Activated naive CD4-positive, alpha-beta T cell treated with anti-CD3 and anti-CD28 coated beads, Interleukin-2, amount 50 U/mL, for 24 hours (primary cell): ENCODE results near the gene LYPD1.
"Not testable (repeated sequence)": the region's sequence is repeated elsewhere in the genome, so short reads cannot be mapped to it uniquely, and the experiment has no call there.

ENCODE experiments used
- H3K27ac Mint-ChIP-seq: one replicate; pipeline ENCODE4 v1.8.0; 2021; ENCODE audit warnings: mild to moderate bottlenecking, mixed read lengths
- H3K27me3 Mint-ChIP-seq: one replicate; pipeline ENCODE4 v1.8.0; 2021; ENCODE audit warnings: mixed read lengths
- H3K36me3 Mint-ChIP-seq: one replicate; pipeline ENCODE4 v1.8.0; 2021; ENCODE audit warnings: mixed read lengths
- H3K4me1 Mint-ChIP-seq: one replicate; pipeline ENCODE4 v1.8.0; 2021; ENCODE audit warnings: mixed read lengths
- H3K4me3 Mint-ChIP-seq: one replicate; pipeline ENCODE4 v1.8.0; 2021; ENCODE audit warnings: mild to moderate bottlenecking, mixed read lengths
- H3K9me3 Mint-ChIP-seq: one replicate; pipeline ENCODE4 v1.8.0; 2021; ENCODE audit warnings: mixed read lengths

The LYPD1 gene, protein sequence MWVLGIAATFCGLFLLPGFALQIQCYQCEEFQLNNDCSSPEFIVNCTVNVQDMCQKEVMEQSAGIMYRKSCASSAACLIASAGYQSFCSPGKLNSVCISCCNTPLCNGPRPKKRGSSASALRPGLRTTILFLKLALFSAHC

DNA sequence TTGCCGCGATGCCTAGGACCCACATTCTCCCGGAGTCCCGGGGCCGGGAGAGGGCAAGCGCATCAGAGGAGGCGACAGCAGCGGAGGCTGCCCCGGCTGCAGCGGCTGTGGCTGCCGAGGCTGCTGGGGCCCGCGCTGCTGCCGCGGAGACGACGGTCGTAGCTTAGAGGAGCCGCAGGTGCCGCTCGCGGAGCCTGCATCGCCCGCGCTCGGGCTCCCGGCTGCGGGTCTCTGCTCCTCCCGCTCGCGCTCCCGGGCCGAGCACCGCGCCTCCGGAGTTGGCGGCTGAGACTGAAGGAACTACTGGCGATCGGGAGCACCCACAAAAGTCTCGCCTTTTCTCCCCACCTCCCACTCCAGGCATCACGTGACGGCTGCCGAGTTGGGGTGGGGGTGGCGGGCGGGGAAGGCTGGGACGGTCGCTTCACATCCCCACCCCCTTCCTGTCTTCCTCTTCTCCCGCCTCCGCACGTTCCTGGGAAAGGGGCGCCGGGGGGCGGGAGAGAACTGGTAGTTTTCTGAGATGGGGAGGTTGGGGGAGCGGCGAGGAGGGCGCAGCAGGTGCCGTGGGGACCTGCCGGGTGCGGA is at the start of gene LYPD1:
Gene LYPD1, minus strand, starts transcription at position 298 of the 588 bp plus-strand sequence. Its CDS starts 273 bp downstream, at position 25.
- H3K27ac Mint-ChIP-seq = no peak within 1 kb of the TSS

DNA sequence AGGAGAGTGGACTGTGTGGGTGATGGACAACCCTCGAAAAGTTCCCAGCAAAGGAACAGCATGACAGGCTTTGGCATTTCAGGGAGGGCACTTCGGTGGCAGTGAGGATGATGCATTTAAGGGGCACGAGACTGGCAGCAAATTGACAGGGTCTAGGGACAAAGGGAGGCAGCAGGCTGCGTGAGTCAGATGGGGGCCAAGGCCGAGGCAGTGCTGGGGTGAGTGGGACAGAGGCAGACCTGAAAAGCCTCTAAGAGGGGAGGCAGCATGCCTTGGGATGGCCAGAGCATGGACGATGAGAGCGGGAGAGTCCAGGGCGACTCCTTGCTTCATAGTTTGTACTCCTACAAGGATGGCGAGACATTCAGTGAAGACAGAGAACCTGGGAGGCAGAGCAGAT is 49.5 kb upstream of the LYPD1 start:
- Mint-ChIP-seq H3K27me3 (no peaks in the 10 kb centered on the region), H3K9me3 (no peaks in the 10 kb centered on the region), H3K36me3 (no peaks in the 10 kb centered on the region), H3K27ac (no peak overlapping the region), H3K4me3 (no peak overlapping the region), H3K4me1 (no peaks in the 10 kb centered on the region)

More for the DNA sequence above, at the start of gene LYPD1:
- Mint-ChIP-seq H3K4me1 (no peaks in the 10 kb centered on the region), H3K27me3 (peaks cover 26% of the 10 kb centered on the region), H3K4me3 (no peak within 1 kb of the TSS), H3K36me3 (no peaks in the 10 kb centered on the region), H3K9me3 (no peaks in the 10 kb centered on the region)

DNA sequence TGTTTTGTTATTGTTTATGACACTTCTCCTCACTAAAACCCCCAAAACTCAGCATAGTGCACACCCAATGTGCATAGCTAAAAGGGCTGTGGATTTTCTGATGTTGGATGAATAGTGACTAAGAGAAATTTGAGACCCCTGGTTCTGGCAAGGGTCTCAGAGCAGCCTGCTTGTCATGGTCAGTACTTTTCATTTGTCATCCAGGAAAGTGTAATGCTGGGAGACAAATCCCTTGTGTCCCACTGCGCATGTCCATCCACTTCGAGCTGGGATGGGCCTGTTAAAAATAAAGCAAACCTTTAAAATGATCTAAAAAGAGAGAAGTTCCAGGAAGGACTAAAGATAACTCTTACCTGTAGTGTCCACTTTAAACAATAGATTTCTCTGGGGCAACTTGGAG is 46.9 kb upstream of the LYPD1 start:
- Mint-ChIP-seq H3K4me1 (no peaks in the 10 kb centered on the region), H3K36me3 (no peaks in the 10 kb centered on the region), H3K9me3 (no peaks in the 10 kb centered on the region), H3K27ac (no peak overlapping the region), H3K27me3 (no peaks in the 10 kb centered on the region), H3K4me3 (no peak overlapping the region)

DNA sequence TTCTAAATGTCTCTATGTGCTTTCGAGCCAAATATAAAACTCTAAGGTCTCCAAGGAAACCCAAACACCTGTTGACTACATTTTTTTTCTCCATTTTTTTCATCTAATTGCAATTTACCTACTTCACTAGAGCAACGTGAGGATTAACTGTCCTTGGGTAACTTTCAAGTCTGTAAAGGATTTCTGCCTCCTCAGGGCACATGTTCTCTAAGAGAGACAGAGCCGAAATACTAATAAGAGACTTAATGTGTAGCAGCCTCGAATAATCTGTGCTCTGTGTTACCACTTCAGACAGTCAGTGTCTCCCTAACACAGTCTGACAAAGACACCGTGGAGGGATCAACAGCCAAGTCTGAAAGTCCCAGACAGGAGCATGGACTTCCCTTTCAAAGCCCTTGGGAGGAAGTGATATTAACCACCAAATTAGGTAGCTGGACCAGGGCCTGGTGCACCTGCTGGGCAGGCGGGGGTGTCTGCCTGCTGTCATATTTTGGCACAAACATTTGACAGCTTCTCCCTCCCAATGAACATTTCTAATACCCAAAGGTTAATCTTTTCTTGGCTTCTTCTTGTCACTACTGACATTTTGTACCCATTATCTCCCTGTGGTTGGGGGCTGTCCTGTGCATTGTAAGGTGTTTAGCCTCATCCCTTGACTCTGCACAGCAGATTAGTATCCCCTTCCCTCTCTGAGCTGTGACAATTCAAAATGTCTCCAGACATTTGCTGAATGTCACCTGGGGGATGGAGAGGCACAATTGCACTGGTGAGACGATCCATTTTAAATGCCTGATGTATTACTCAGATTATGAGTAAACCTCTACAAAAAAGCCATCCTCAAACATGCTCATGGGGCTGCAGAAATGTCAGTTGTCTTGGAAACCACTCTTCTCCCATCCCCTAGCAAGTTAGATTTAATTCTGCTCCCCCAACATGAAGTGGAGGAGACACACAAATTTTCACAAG is 45.7 kb upstream of the LYPD1 start:
- no peaks in the 10 kb centered on the region for H3K36me3 Mint-ChIP-seq
- H3K27me3 Mint-ChIP-seq = no peaks in the 10 kb centered on the region
- H3K4me1 Mint-ChIP-seq = no peaks in the 10 kb centered on the region
- H3K9me3 Mint-ChIP-seq = no peaks in the 10 kb centered on the region
- H3K4me3 Mint-ChIP-seq = no peak overlapping the region
- no peak overlapping the region for H3K27ac Mint-ChIP-seq

DNA sequence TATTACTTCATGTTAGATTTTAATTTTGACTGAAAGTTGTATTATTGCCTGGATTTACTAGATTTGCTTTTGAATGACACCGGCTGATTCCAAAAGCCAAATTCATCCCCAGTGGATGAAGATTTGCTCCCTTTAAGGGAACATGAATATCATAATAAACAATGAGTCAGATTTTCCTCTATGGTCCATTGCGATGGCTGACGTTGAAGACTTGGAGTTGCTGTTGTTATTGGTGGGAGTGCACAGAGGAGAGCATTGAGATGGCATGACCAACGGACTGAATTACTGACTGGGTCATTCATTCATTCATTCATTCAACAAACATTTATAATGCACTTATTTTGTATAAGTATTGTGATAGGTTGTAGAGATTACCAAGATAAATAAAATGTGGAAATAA is 33.4 kb upstream of the LYPD1 start:
- Mint-ChIP-seq H3K36me3 (no peaks in the 10 kb centered on the region), H3K27ac (no peak overlapping the region), H3K9me3 (no peaks in the 10 kb centered on the region), H3K27me3 (no peaks in the 10 kb centered on the region), H3K4me1 (no peaks in the 10 kb centered on the region), H3K4me3 (no peak overlapping the region)

DNA sequence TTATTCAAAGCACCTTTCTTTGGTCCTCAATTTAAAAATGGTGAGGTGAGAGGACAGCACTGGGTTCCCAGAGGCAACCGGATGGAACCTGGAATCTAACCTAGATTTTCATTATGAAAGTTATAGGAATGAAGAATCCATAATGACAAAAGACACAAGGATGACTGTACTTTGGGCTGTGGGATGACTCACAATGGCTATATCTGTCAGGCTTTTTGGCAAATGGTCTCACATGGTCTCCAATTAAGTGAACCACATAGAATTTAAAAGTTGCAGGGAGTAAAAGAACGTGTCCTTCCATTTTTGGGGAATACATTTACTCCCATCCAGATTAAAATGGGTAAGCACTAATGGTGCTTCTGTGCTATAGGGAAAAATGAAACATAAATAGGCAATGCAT is 31.8 kb upstream of the LYPD1 start:
- H3K36me3 Mint-ChIP-seq = no peaks in the 10 kb centered on the region
- no peaks in the 10 kb centered on the region for H3K27me3 Mint-ChIP-seq
- no peak overlapping the region for H3K27ac Mint-ChIP-seq
- H3K9me3 Mint-ChIP-seq = no peaks in the 10 kb centered on the region
- H3K4me3 Mint-ChIP-seq = no peak overlapping the region
- H3K4me1 Mint-ChIP-seq = no peaks in the 10 kb centered on the region

DNA sequence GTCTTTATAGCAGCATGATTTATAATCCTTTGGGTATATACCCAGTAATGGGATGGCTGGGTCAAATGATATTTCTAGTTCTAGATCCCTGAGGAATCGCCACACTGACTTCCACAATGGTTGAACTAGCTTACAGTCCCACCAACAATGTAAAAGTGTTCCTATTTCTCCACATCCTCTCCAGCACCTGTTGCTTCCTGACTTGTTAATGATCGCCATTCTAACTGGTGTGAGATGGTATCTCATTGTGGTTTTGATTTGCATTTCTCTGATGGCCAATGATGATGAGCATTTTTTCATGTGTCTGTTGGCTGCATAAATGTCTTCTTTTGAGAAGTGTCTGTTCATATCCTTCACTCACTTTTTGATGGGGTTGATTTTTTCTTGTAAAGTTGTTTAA is 29.8 kb upstream of the LYPD1 start:
- H3K36me3 Mint-ChIP-seq, H3K27ac Mint-ChIP-seq, H3K4me3 Mint-ChIP-seq: not testable (repeated sequence)

DNA sequence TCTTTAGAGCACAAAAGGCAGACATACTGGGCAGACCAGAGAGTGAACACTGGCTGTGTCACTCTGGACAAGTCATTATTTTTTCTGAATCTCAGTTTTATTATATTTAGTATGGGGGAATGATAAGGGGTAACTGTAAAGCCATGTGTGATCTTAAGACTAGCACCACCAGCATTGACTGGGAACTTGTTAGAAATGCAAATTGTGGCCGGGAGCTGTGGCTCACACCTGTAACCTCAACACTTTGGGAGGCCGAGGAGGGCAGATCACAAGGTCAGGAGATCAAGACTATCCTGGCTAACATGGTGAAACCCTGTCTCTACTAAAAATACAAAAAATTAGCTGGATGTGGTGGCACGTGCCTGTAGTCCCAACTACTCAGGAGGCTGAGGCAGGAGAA is 28.3 kb upstream of the LYPD1 start:
- not testable (repeated sequence) for H3K27ac Mint-ChIP-seq

More for the DNA sequence above, 29.8 kb upstream of the LYPD1 start:
- not testable (repeated sequence) for H3K27me3 Mint-ChIP-seq, H3K9me3 Mint-ChIP-seq, H3K4me1 Mint-ChIP-seq

DNA sequence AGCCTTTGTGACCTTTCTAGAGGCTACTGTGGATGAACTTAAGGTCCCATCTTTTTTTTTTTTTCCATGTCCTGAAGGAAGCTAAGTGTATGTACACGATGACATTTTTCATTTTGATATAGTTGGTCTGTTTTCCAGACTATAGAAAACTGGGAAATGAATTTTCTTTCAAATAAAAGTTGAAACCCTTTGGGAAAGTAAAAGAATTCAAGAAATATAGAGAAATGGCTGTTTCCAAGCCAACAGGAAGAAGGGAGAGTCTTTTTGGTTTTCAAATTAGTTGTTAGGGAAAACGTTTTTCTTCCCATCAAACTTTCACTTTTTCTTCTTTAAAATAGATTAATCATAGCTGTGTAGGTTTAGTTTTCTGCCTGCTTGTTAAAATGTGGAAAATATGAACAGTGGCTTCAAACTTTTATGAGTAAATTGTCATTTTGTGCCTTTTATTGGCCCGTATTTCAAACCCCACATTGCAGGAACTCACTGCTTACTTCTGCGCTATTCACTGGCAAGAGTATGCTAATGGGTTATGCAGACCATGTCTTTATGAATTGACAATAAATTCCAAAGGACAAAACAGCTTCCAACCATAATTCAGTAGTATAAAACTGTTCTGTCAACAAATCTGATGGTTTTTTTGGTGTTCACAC is 27.7 kb upstream of the LYPD1 start:
- Mint-ChIP-seq H3K9me3 (no peaks in the 10 kb centered on the region), H3K4me3 (no peak overlapping the region), H3K27ac (no peak overlapping the region), H3K27me3 (no peaks in the 10 kb centered on the region), H3K4me1 (no peaks in the 10 kb centered on the region), H3K36me3 (no peaks in the 10 kb centered on the region)

More for the DNA sequence above, 28.3 kb upstream of the LYPD1 start:
- H3K4me1 Mint-ChIP-seq, H3K9me3 Mint-ChIP-seq, H3K4me3 Mint-ChIP-seq, H3K27me3 Mint-ChIP-seq, H3K36me3 Mint-ChIP-seq: not testable (repeated sequence)

DNA sequence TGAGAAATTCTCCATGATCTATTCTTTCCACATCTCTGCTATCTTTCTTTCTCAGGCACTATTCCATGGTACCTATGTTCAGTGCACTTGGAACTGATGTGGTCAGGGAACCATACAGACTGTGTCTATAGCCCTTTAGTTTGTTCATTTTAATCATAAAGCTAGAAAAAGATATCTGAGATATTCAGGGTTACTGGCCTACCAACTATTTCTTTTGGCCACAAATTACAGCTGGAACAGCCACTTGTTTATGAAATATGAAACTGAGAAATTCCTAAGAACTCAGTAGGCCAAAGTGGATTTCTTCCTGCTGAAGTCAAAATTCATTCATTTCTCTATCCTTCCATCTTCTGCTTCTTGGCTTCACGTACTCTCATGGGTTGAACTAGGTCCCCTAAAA is 22.8 kb upstream of the LYPD1 start:
- Mint-ChIP-seq H3K36me3 (no peaks in the 10 kb centered on the region), H3K9me3 (peaks cover 3% of the 10 kb centered on the region), H3K4me3 (no peak overlapping the region), H3K4me1 (no peaks in the 10 kb centered on the region), H3K27me3 (no peaks in the 10 kb centered on the region), H3K27ac (no peak overlapping the region)

DNA sequence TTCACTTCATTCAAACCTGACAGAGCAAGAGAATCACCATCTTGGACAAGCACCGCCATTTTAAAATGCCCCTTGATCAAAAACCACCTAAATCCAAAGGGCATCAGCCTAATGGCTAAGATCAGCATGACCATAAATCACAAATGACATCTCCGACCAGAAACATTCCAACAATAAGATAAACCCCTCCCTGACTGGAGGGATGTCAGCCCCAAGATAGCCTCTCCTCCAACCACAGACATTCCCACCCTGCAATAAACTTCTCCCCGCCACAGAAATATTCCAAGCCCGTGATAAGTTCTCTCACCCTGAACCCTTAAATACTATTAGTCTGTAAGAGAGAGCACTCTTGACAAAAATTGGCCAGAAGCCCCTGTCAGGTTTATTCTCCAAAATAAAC is 21.6 kb upstream of the LYPD1 start:
- no peak overlapping the region for H3K4me3 Mint-ChIP-seq
- H3K4me1 Mint-ChIP-seq = no peaks in the 10 kb centered on the region
- peaks cover 3% of the 10 kb centered on the region for H3K9me3 Mint-ChIP-seq
- H3K27ac Mint-ChIP-seq = no peak overlapping the region
- no peaks in the 10 kb centered on the region for H3K27me3 Mint-ChIP-seq
- no peaks in the 10 kb centered on the region for H3K36me3 Mint-ChIP-seq

DNA sequence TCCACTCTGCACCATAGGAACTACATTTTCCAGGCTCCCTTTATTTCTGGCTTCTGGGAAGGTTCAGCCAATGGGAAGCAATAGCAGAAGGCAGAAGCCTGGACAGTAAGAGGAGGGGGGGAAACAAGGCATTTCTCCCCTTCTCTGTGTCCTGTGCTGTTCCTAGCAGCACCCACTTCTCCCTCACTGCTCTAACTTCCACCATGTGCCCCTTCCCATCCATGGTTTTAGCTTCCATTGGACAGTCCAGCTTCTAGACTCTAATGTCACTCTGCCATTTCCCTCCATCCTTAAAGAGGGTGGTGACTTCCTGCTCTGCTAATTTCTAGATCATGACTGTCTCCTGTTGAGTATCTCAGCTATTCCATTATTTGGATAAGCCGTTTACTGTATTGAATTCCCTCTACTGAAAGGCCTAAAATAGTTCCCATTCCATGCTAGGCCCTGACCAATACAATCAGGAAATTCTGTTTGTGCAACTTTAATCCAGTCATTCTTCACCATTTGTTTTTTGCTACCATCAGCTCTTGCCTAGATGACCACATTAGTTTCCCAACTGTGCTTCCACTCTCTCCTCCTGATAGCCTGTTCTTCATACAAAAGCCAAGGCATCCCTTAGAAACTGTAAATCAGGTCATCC is 20.8 kb upstream of the LYPD1 start:
- Mint-ChIP-seq H3K27me3 (peaks cover 4% of the 10 kb centered on the region), H3K27ac (no peak overlapping the region), H3K9me3 (peaks cover 7% of the 10 kb centered on the region)

DNA sequence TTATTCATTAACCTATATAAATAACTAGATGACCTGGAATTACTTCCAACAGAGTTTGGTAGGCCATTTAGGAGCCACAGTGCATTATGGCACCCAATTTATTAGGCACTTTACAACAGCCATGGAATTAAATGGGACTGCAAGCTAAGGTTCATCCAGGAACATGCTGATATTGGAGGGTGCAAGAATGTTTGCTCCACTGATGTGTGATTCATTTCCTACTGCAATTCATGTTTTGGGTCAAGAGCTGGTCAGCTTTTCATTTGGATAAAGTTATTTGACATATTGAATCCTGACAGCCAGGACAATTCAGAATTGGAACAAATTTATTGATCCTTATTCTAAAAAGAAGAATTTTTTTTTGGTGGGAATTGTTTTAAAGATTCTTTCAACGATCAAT is 11.8 kb upstream of the LYPD1 start:
- Mint-ChIP-seq H3K36me3 (no peaks in the 10 kb centered on the region), H3K27me3 (peaks cover 5% of the 10 kb centered on the region), H3K9me3 (peaks cover 4% of the 10 kb centered on the region), H3K27ac (no peak overlapping the region), H3K4me3 (no peak overlapping the region), H3K4me1 (no peaks in the 10 kb centered on the region)

More for the DNA sequence above, 20.8 kb upstream of the LYPD1 start:
- H3K4me1 Mint-ChIP-seq = no peaks in the 10 kb centered on the region
- H3K36me3 Mint-ChIP-seq = no peaks in the 10 kb centered on the region
- H3K4me3 Mint-ChIP-seq = no peak overlapping the region

DNA sequence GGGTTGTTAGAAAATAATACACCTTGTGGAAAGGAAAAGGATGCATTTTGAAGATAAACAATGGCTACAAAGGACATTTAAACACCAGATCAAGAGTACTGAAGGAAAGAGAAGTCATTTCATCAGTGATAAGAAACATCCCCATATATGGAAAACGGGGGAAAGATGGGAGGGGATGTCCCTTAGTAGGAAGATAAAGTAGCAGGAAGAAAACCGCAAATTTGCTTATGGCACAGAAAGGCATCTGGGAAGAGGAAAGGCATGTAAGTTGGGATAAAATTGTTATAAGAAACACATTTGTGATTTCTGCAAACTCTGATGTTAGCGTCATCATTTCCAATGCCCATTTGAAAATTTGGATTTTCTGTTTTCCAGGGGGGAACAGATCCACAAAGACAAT is 10.5 kb upstream of the LYPD1 start:
- Mint-ChIP-seq H3K27ac (no peak overlapping the region), H3K4me1 (no peaks in the 10 kb centered on the region), H3K4me3 (no peak overlapping the region), H3K36me3 (no peaks in the 10 kb centered on the region), H3K9me3 (no peaks in the 10 kb centered on the region), H3K27me3 (peaks cover 1% of the 10 kb centered on the region)

DNA sequence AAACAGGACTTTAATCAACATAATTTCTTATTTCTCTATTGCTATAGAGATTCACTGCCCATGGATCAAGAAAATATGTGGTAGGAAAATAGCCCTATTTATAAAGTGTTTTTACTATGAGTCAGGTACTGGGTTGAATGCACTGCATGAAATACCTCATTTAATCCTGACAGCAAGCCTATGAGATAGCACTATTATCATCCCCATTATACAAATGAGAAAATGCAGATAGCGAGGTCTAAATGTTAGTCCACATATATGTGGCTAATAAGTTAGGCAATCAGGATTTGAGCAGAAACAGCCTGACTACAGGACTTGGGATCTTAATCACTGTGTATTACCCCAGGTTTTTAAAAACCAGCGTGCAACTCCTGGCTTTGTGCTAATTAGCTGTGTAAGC is 8.5 kb upstream of the LYPD1 start:
- H3K27me3 Mint-ChIP-seq = peaks cover 10% of the 10 kb centered on the region
- no peaks in the 10 kb centered on the region for H3K4me1 Mint-ChIP-seq
- no peak overlapping the region for H3K27ac Mint-ChIP-seq
- H3K4me3 Mint-ChIP-seq = no peak overlapping the region
- H3K36me3 Mint-ChIP-seq = no peaks in the 10 kb centered on the region
- no peaks in the 10 kb centered on the region for H3K9me3 Mint-ChIP-seq
